Vagina (tissue), 2 donors: ENCODE measurements around the gene ELF1. TPM values are rescaled to one million over a fixed set of nuclear protein-coding genes. Genes with fewer than 3 reads are reported as not detected.

Source experiments
- DNase-seq, 2 donors: peaks; one replicate each; pipeline ENCODE4 v3.0.0-alpha.2; 2017; ENCODE audit errors: extremely low spot score in 2 of 2
- H3K27ac ChIP-seq: fragments of 200-600 bp; sonication (generic); one replicate; pipeline ENCODE4 v1.5.1; 2019
- H3K27me3 ChIP-seq: fragments of 200-600 bp; sonication (generic); one replicate; pipeline ENCODE4 v1.5.1; 2019
- H3K36me3 ChIP-seq, 2 donors: fragments of 200-600 bp; sonication (generic); one replicate each; pipeline ENCODE4 v1.5.1; 2017 to 2019
- H3K4me1 ChIP-seq: fragments of 200-600 bp; sonication (generic); one replicate; pipeline ENCODE4 v1.5.1; 2019
- H3K4me3 ChIP-seq, 2 donors: fragments of 200-600 bp; sonication (generic); 1 replicate in 1 of 2; 2 replicates in 1 of 2; pipeline ENCODE4 v1.5.1; 2016 to 2019
- H3K9me3 ChIP-seq: fragments of 200-600 bp; sonication (generic); one replicate; pipeline ENCODE4 v1.5.1; 2019
- POLR2A ChIP-seq, 2 donors: fragments of 450-650 bp; IDR thresholded peaks; one replicate each; pipeline ENCODE4 v1.6.1; 2017; ENCODE audit warnings: antibody characterized with exemption in 2 of 2, mild to moderate bottlenecking in 2 of 2, moderate library complexity in 2 of 2
- POLR2AphosphoS5 ChIP-seq, 2 donors: sonication (generic); formaldehyde crosslinking; IDR thresholded peaks; one replicate each; pipeline ENCODE4 v1.9.0; 2017; ENCODE audit warnings: antibody characterized with exemption in 2 of 2, mild to moderate bottlenecking in 2 of 2, low read depth in 1 of 2; ENCODE audit not compliant: insufficient read depth in 1 of 2
- intact Hi-C: fragments of 100-400 bp; cut with DNase I; formaldehyde crosslinking; loops from one replicate; pipeline ENCODE4 v1.15.1; 2023
- total RNA-seq: library from RNA; depleted of rRNA; stranded (reverse); fragments of >200 nt; gene quantifications from one replicate; pipeline ENCODE4 v1.2.3, GENCODE V29; 2016
- TF ChIP-seq, protein P1 (sequence below), 3 experiments: fragments of 450-650 bp in 2 of 3; fragments of 200-600 bp in 1 of 3; sonication (generic) in 1 of 3; IDR thresholded peaks; one replicate each; pipeline ENCODE4 v1.5.1; 2017 to 2019; ENCODE audit warnings: antibody characterized with exemption in 3 of 3, mild to moderate bottlenecking in 2 of 3, moderate library complexity in 2 of 3

Gene ELF1
- total RNA-seq, 1 donor from 2014 or later = 101 TPM

DNA sequence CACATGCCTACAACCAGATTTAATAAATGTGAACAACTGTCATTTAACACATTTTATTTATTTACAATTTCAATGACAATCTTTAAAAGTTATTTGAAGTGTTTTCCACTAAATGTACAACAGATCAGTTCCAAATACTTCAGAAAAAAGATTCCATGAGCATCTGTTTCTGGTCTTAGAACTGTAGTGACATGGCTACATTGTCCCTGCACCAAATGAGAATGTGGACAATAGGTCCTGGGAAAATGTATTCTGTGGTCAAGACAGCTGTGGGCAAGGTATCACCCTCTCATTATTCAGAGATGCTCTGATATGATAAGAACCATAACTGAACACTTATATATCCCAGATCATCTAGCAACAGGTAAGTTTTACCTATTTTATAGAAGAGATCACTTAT, 43.7 kb downstream of the ELF1 start:
- no peak overlapping the region for H3K4me3 ChIP-seq
- no peaks in the 10 kb centered on the region for H3K9me3 ChIP-seq
- intact Hi-C loops = no loop called here
- no peaks in the 10 kb centered on the region for H3K27me3 ChIP-seq
- TF ChIP-seq POLR2AphosphoS5 (IDR thresholded peaks at IDR 0.05; ENCODE audit: insufficient read depth in 1 of 2, low read depth in 1 of 2) = no peak
- no peak for TF ChIP-seq POLR2A (IDR thresholded peaks at IDR 0.05)
- TF ChIP-seq, protein P1, sequence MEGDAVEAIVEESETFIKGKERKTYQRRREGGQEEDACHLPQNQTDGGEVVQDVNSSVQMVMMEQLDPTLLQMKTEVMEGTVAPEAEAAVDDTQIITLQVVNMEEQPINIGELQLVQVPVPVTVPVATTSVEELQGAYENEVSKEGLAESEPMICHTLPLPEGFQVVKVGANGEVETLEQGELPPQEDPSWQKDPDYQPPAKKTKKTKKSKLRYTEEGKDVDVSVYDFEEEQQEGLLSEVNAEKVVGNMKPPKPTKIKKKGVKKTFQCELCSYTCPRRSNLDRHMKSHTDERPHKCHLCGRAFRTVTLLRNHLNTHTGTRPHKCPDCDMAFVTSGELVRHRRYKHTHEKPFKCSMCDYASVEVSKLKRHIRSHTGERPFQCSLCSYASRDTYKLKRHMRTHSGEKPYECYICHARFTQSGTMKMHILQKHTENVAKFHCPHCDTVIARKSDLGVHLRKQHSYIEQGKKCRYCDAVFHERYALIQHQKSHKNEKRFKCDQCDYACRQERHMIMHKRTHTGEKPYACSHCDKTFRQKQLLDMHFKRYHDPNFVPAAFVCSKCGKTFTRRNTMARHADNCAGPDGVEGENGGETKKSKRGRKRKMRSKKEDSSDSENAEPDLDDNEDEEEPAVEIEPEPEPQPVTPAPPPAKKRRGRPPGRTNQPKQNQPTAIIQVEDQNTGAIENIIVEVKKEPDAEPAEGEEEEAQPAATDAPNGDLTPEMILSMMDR (IDR thresholded peaks at IDR 0.05) = no peak
- H3K36me3 ChIP-seq = no peaks in the 10 kb centered on the region
- H3K27ac ChIP-seq = no peak overlapping the region
- H3K4me1 ChIP-seq = peaks cover 89% of the 10 kb centered on the region
- DNase-seq = no peak

DNA sequence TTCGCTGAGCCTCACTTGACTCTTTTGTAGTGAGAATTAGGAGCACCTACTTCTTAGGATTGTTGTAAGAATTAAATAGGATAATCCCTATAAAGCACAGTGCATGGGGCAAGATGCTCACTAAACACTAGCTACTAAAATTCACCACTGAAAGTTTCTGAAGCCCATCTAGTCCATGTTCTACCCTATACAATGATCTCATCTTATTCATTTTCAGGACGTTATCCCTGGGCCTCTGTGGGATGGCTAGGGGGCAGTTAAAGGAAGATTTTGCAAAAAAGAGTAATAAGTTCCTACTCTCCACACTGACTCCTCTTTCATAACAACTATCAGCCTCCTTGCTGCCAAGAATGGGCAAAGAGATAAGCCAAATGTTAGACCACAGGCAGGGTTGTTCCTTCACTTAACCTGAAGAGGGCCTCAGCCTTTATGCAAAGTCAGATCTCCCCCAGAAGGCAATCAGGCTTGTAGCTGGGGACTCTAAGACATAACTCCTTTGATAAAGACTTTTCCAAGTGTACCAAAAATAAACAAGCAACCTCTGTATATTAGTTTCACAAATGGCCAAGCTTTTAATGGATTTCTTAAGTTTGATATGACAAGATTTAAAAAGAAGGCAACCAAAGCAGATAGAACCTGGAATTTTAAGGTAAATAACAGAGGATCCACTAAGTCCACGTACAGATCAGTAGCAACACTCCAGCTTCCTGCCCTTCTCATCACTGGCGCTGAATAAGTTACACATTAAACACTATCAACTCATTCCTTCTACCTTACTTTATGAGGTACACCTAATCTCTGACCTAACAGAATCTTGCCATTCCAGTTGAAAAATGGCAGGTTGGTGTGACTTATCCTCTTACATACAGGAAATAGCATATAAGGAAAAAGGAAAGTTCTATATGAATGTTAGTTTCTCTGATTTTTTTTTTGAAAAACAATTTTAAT, 44.4 kb downstream of the ELF1 start:
- Histone ChIP-seq H3K27me3 (no peaks in the 10 kb centered on the region), H3K9me3 (no peaks in the 10 kb centered on the region), H3K27ac (no peak overlapping the region), H3K4me3 (no peak overlapping the region), H3K4me1 (peaks cover 89% of the 10 kb centered on the region), H3K36me3 (no peaks in the 10 kb centered on the region)
- intact Hi-C loops = no loop called here
- DNase-seq = no peak
- TF ChIP-seq POLR2AphosphoS5 (IDR thresholded peaks at IDR 0.05; ENCODE audit: insufficient read depth in 1 of 2, low read depth in 1 of 2) = peak in 1 of 2 donors; percentile 88
- TF ChIP-seq, protein P1 (IDR thresholded peaks at IDR 0.05) = peak in 1 of 3 experiments; percentile 4
- TF ChIP-seq POLR2A (IDR thresholded peaks at IDR 0.05) = no peak

DNA sequence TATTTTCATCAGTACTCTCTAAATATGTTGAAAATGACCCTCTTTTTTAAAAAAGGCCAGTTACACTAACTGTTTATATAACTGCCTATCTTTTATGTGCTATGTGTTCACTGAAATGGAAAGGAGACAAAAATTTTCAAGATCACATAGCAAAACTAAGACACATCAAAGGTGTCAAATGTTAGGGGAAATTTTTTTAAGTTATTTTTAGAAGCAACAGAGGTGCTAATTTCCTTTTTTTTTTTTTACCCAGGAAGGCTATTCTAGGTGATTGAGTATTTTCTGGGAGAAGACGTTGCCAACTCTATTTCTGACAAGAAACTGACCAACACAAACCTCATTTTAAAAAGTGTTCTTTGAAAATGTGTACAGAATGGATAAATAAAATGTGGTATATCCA, 45.7 kb downstream of the ELF1 start:
- no peak overlapping the region for H3K4me3 ChIP-seq
- peaks cover 96% of the 10 kb centered on the region for H3K4me1 ChIP-seq
- no peak for DNase-seq
- intact Hi-C loops = no loop called here
- TF ChIP-seq, protein P1 (IDR thresholded peaks at IDR 0.05) = no peak
- TF ChIP-seq POLR2A (IDR thresholded peaks at IDR 0.05) = no peak
- TF ChIP-seq POLR2AphosphoS5 (IDR thresholded peaks at IDR 0.05; ENCODE audit: insufficient read depth in 1 of 2, low read depth in 1 of 2) = no peak
- no peak overlapping the region for H3K27ac ChIP-seq
- no peaks in the 10 kb centered on the region for H3K9me3 ChIP-seq
- H3K36me3 ChIP-seq = no peaks in the 10 kb centered on the region
- no peaks in the 10 kb centered on the region for H3K27me3 ChIP-seq

DNA sequence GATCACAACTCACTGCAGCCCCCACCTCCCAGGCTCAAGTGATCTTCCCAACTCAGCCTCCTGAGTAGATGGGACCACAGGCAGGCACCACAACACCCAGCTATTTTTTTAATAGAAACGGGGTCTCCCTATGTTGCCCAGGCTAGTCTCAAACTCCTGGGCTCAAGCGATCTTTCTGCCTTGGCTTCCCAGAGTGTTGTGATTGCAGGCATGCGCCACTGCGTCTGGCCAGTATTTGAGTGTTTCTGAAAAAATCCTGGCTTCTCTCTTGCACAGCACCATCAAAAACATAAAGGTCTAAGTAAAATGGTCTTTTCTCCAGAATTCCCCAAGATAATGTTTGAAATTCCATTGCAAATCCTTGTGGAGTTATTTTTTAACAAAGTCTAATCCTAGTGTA, 47.8 kb downstream of the ELF1 start:
- peaks cover 96% of the 10 kb centered on the region for H3K4me1 ChIP-seq
- intact Hi-C loops = no loop called here

More for the DNA sequence above, 47.8 kb downstream of the ELF1 start:
- Histone ChIP-seq H3K27ac (no peak overlapping the region), H3K4me3 (no peak overlapping the region), H3K27me3 (no peaks in the 10 kb centered on the region), H3K36me3 (no peaks in the 10 kb centered on the region), H3K9me3 (no peaks in the 10 kb centered on the region)
- TF ChIP-seq, protein P1 (IDR thresholded peaks at IDR 0.05) = no peak
- TF ChIP-seq POLR2AphosphoS5 (IDR thresholded peaks at IDR 0.05; ENCODE audit: insufficient read depth in 1 of 2, low read depth in 1 of 2) (no peak), POLR2A (IDR thresholded peaks at IDR 0.05) (no peak)
- no peak for DNase-seq
